ENCODE measurements around the gene AMOTL2. TPM values are rescaled to one million over a fixed set of nuclear protein-coding genes. Genes with fewer than 3 reads are reported as not detected.
A peak's percentile ranks its signal among the peaks of the same experiment; 100 is the strongest.

Gene AMOTL2
- total and polyA plus RNA-seq, 7 donors: 4.0 to 36.6 (median 16.5) TPM

- WGBS, 3 donors: 75 to 89% (median 76%) methylated on average over 1 of the region's 1 CpG
These were observed 29.0 kb downstream of the AMOTL2 start for GRCh38 chr3:134345202-134345601.

GRCh38 chr3:134344560-134344959 is 29.7 kb downstream of the AMOTL2 start:
- no peak overlapping the region for H3K27ac ChIP-seq
- no peaks in the 10 kb centered on the region for H3K9me3 ChIP-seq
- no peaks in the 10 kb centered on the region for H3K36me3 ChIP-seq (ENCODE audit: insufficient read depth in 1 of 2, low read depth in 1 of 2)
- WGBS, 3 donors: 77 to 85% (median 78%) methylated on average over 2 of the region's 2 CpGs
- intact Hi-C loops (cut with DNase I): no loop called here
- H3K27me3 ChIP-seq (ENCODE audit: insufficient read depth in 3 of 3, low read length in 2 of 3): no peaks in the 10 kb centered on the region
- H3K4me1 ChIP-seq: peaks cover 26% of the 10 kb centered on the region
- TF ChIP-seq CTCF (IDR thresholded peaks at IDR 0.05): no peak
- no peak overlapping the region for H3K4me3 ChIP-seq
- no peak for ATAC-seq
- peak in 1 of 2 donors; percentile 12 for DNase-seq

More at GRCh38 chr3:134345202-134345601, 29.0 kb downstream of the AMOTL2 start:
- intact Hi-C loops (cut with DNase I): no loop called here
- no peak overlapping the region for H3K4me3 ChIP-seq
- H3K4me1 ChIP-seq: peaks cover 31% of the 10 kb centered on the region
- no peaks in the 10 kb centered on the region for H3K36me3 ChIP-seq (ENCODE audit: insufficient read depth in 1 of 2, low read depth in 1 of 2)
- H3K27me3 ChIP-seq (ENCODE audit: insufficient read depth in 3 of 3, low read length in 2 of 3): no peaks in the 10 kb centered on the region
- TF ChIP-seq CTCF (IDR thresholded peaks at IDR 0.05): no peak
- ATAC-seq: no peak
- H3K9me3 ChIP-seq: no peaks in the 10 kb centered on the region
- no peak overlapping the region for H3K27ac ChIP-seq
- DNase-seq: peak in 1 of 2 donors; percentile 18

GRCh38 chr3:134342259-134342658 is 32.0 kb downstream of the AMOTL2 start:
- H3K27me3 ChIP-seq (ENCODE audit: insufficient read depth in 3 of 3, low read length in 2 of 3): no peaks in the 10 kb centered on the region
- WGBS, 3 donors: 70 to 84% (median 73%) methylated on average over 9 of the region's 9 CpGs
- H3K4me3 ChIP-seq: no peak overlapping the region
- DNase-seq (no peak), ATAC-seq (no peak)
- H3K27ac ChIP-seq: no peak overlapping the region
- intact Hi-C loops (cut with DNase I): no loop called here
- H3K4me1 ChIP-seq: peaks cover 3% of the 10 kb centered on the region
- no peak for TF ChIP-seq CTCF (IDR thresholded peaks at IDR 0.05)
- H3K36me3 ChIP-seq (ENCODE audit: insufficient read depth in 1 of 2, low read depth in 1 of 2): no peaks in the 10 kb centered on the region
- H3K9me3 ChIP-seq: no peaks in the 10 kb centered on the region

GRCh38 chr3:134341389-134341788 is 32.9 kb downstream of the AMOTL2 start:
- no peak for ATAC-seq
- Histone ChIP-seq H3K27me3 (ENCODE audit: insufficient read depth in 3 of 3, low read length in 2 of 3) (no peaks in the 10 kb centered on the region), H3K9me3 (no peaks in the 10 kb centered on the region), H3K36me3 (ENCODE audit: insufficient read depth in 1 of 2, low read depth in 1 of 2) (no peaks in the 10 kb centered on the region), H3K4me1 (no peaks in the 10 kb centered on the region), H3K27ac (no peak overlapping the region), H3K4me3 (no peak overlapping the region)
- no peak for DNase-seq
- intact Hi-C loops (cut with DNase I): no loop called here
- 90 to 96% (median 90%) methylated on average over 2 of the region's 2 CpGs for WGBS, 3 donors
- TF ChIP-seq CTCF (IDR thresholded peaks at IDR 0.05): no peak

- intact Hi-C loops (cut with DNase I): no loop called here
- 87 to 95% (median 89%) methylated on average over 1 of the region's 1 CpG for whole genome bisulfite sequencing, 3 donors
- ATAC-seq: no peak
- H3K4me3 ChIP-seq: no peak overlapping the region
- TF ChIP-seq CTCF (IDR thresholded peaks at IDR 0.05): no peak
- H3K27ac ChIP-seq: no peak overlapping the region
- no peaks in the 10 kb centered on the region for H3K9me3 ChIP-seq
- no peak for DNase-seq
- no peaks in the 10 kb centered on the region for H3K27me3 ChIP-seq (ENCODE audit: insufficient read depth in 3 of 3, low read length in 2 of 3)
- no peaks in the 10 kb centered on the region for H3K4me1 ChIP-seq
- H3K36me3 ChIP-seq (ENCODE audit: insufficient read depth in 1 of 2, low read depth in 1 of 2): no peaks in the 10 kb centered on the region
These were observed 33.3 kb downstream of the AMOTL2 start for GRCh38 chr3:134340982-134341365.
